SW480 (cell line): Measurements from ENCODE around the gene CREB5.
A peak's percentile ranks its signal among the peaks of the same experiment; 100 is the strongest.
"Not testable (repeated sequence)": the region's sequence is repeated elsewhere in the genome, so short reads cannot be mapped to it uniquely, and the experiment has no call there.

ENCODE experiments used
- DNase-seq: peaks from one replicate; pipeline ENCODE4 v3.0.0-alpha.2; 2016; ENCODE audit warnings: low spot score

Gene CREB5

GRCh38 chr7:28550580-28551186 is 138.4 kb downstream of the CREB5 start:
- no peak for DNase-seq

- DNase-seq = no peak
These were observed 139.0 kb downstream of the CREB5 start for GRCh38 chr7:28551331-28551730.

GRCh38 chr7:28551766-28552165 is 139.4 kb downstream of the CREB5 start:
- not testable (repeated sequence) for DNase-seq

- DNase-seq = no peak
These were observed 142.6 kb downstream of the CREB5 start for GRCh38 chr7:28554802-28555471.

GRCh38 chr7:28556025-28556424 is 143.7 kb downstream of the CREB5 start:
- peak; percentile 78 for DNase-seq

- DNase-seq = no peak
These were observed 144.4 kb downstream of the CREB5 start for GRCh38 chr7:28556671-28557070.

- no peak for DNase-seq
These were observed 145.9 kb downstream of the CREB5 start for GRCh38 chr7:28558236-28558635.

GRCh38 chr7:28560767-28561166 is 148.4 kb downstream of the CREB5 start:
- DNase-seq = no peak

GRCh38 chr7:28564033-28564432 is 151.7 kb downstream of the CREB5 start:
- DNase-seq = no peak

GRCh38 chr7:28564755-28565374 is 152.5 kb downstream of the CREB5 start:
- DNase-seq = no peak

GRCh38 chr7:28565980-28566379 is 153.7 kb downstream of the CREB5 start:
- no peak for DNase-seq

- no peak for DNase-seq
These were observed 158.0 kb downstream of the CREB5 start for GRCh38 chr7:28570113-28570969.

- peak; percentile 82 for DNase-seq
These were observed 158.6 kb downstream of the CREB5 start for GRCh38 chr7:28570970-28571288.

- no peak for DNase-seq
These were observed 159.1 kb downstream of the CREB5 start for GRCh38 chr7:28571405-28571804.

GRCh38 chr7:28572321-28573058 is 160.2 kb downstream of the CREB5 start:
- DNase-seq = no peak

- DNase-seq = no peak
These were observed 160.8 kb downstream of the CREB5 start for GRCh38 chr7:28573059-28573553.

GRCh38 chr7:28573651-28574301 is 161.5 kb downstream of the CREB5 start:
- DNase-seq = no peak

GRCh38 chr7:28575241-28575643 is 162.9 kb downstream of the CREB5 start:
- no peak for DNase-seq

- DNase-seq = no peak
These were observed 164.3 kb downstream of the CREB5 start for GRCh38 chr7:28576656-28577055.

- DNase-seq = no peak
These were observed 167.3 kb downstream of the CREB5 start for GRCh38 chr7:28579571-28579970.

- DNase-seq = no peak
These were observed 168.3 kb downstream of the CREB5 start for GRCh38 chr7:28580665-28581064.
